K562 (cell line): ENCODE measurements around the gene SAP25. TPM values are rescaled to one million over a fixed set of nuclear protein-coding genes. Genes with fewer than 3 reads are reported as not detected.

Experiments
- GATA2 ChIP-seq: sonication (generic); formaldehyde crosslinking; IDR thresholded peaks from 2 replicates; pipeline ENCODE4 v1.4.0; 2020; ENCODE audit warnings: mild to moderate bottlenecking, missing genetic modification reagents
- GATAD2B ChIP-seq: fragments of 450-650 bp; IDR thresholded peaks from 2 replicates; pipeline ENCODE4 v1.6.1; 2017; ENCODE audit warnings: mild to moderate bottlenecking, borderline replicate concordance
- HDGF ChIP-seq: fragments of 450-650 bp; IDR thresholded peaks from 2 replicates; pipeline ENCODE4 v1.6.1; 2016
- HNRNPH1 ChIP-seq: fragments of 200-400 bp; formaldehyde crosslinking; optimal IDR thresholded peaks from 2 replicates; pipeline ENCODE3; 2017; ENCODE audit warnings: low read depth, mild to moderate bottlenecking, low read length, moderate library complexity
- KLF1 ChIP-seq: fragments of 450-650 bp; IDR thresholded peaks from 2 replicates; pipeline ENCODE4 v1.6.1; 2016; ENCODE audit warnings: missing genetic modification characterization, missing compliant biosample characterization
- L3MBTL2 ChIP-seq: fragments of 450-650 bp; IDR thresholded peaks from 2 replicates; pipeline ENCODE4 v1.6.1; 2016; ENCODE audit warnings: mild to moderate bottlenecking, moderate library complexity
- LCOR ChIP-seq: sonication (generic); formaldehyde crosslinking; IDR thresholded peaks from 2 replicates; pipeline ENCODE4 v1.8.0; 2022; ENCODE audit warnings: mild to moderate bottlenecking, missing genetic modification reagents
- MAFF ChIP-seq: IDR thresholded peaks from 2 replicates; pipeline ENCODE4 v1.6.1; 2012; ENCODE audit warnings: low read length, improper control_type of control experiment
- MAFK ChIP-seq: IDR thresholded peaks from 2 replicates; pipeline ENCODE4 v1.6.1; 2011; ENCODE audit warnings: low read length, improper control_type of control experiment
- MCM5 ChIP-seq: fragments of 450-650 bp; IDR thresholded peaks from 2 replicates; pipeline ENCODE4 v1.6.1; 2016; ENCODE audit warnings: low read depth
- MXI1 ChIP-seq: IDR thresholded peaks from 2 replicates; pipeline ENCODE4 v1.6.1; 2011; ENCODE audit warnings: low read depth, mild to moderate bottlenecking, improper control_type of control experiment, low read length
- NCOA6 ChIP-seq: fragments of 450-650 bp; IDR thresholded peaks from 2 replicates; pipeline ENCODE4 v1.6.1; 2017; ENCODE audit warnings: mild to moderate bottlenecking
- NEUROD1 ChIP-seq: fragments of 150-350 bp; IDR thresholded peaks from 2 replicates; pipeline ENCODE4 v1.6.1; 2014; ENCODE audit warnings: borderline replicate concordance, low read length, low read depth; ENCODE audit not compliant: partially characterized antibody
- NFIC ChIP-seq: fragments of 450-650 bp; IDR thresholded peaks from 2 replicates; pipeline ENCODE4 v1.6.1; 2017; ENCODE audit warnings: mild to moderate bottlenecking, inconsistent platforms
- NFXL1 ChIP-seq: fragments of 450-650 bp; formaldehyde crosslinking; IDR thresholded peaks from 2 replicates; pipeline ENCODE4 v1.4.0; 2021; ENCODE audit warnings: mild to moderate bottlenecking
- PTTG1 ChIP-seq: fragments of 450-650 bp; IDR thresholded peaks from 2 replicates; pipeline ENCODE4 v1.6.1; 2016; ENCODE audit warnings: low read depth, mild to moderate bottlenecking, missing genetic modification characterization, missing compliant biosample characterization
- RAD51 ChIP-seq: fragments of 450-650 bp; IDR thresholded peaks from 2 replicates; pipeline ENCODE4 v1.7.1; 2016; ENCODE audit warnings: low read depth, mild to moderate bottlenecking, borderline replicate concordance
- SNIP1 ChIP-seq: fragments of 450-650 bp; IDR thresholded peaks from 2 replicates; pipeline ENCODE4 v1.7.1; 2017; ENCODE audit warnings: low read depth, mild to moderate bottlenecking
- SRF ChIP-seq, 2 experiments: fragments of 250-450, 450-650 bp in 1 of 2; sonication (Bioruptor Pico) in 1 of 2; sonication (generic) in 1 of 2; formaldehyde crosslinking; IDR thresholded peaks; 2 replicates each; pipeline versions ENCODE4 v1.5.0 to v1.5.1; 2020 to 2022; ENCODE audit warnings: mild to moderate bottlenecking in 1 of 2, missing genetic modification reagents in 1 of 2
- ZFX ChIP-seq: sonication (generic); formaldehyde crosslinking; IDR thresholded peaks from 2 replicates; pipeline ENCODE4 v1.8.0; 2022; ENCODE audit warnings: mild to moderate bottlenecking, missing genetic modification reagents, moderate library complexity
- ZNF140 ChIP-seq: fragments of 250-450 bp; sonication (Bioruptor Pico); IDR thresholded peaks from 2 replicates; pipeline ENCODE4 v1.8.0; 2021; ENCODE audit warnings: moderate library complexity, mild to moderate bottlenecking, inconsistent platforms
- ZNF431 ChIP-seq: sonication (generic); formaldehyde crosslinking; IDR thresholded peaks from 2 replicates; pipeline ENCODE4 v1.8.0; 2022; ENCODE audit warnings: mild to moderate bottlenecking, missing genetic modification reagents
- polyA plus RNA-seq, 8 experiments: library from polyadenylated mRNA; depleted of rRNA in 4 of 8; stranded (reverse) in 5 of 8; unstranded in 3 of 8; fragments of >200 nt; fragmentation: Nextera tagmentation in 2 of 8; fragmentation: Illumina TruSeq in 1 of 8; extraction: Ambion mirVana in 2 of 8; extraction: Trizol in 1 of 8; gene quantifications; 2 replicates each; pipeline versions ENCODE4 v1.2.1 to v1.2.3, GENCODE V29; 2011 to 2014; ENCODE audit warnings: inconsistent platforms in 1 of 8, missing spikeins in 1 of 8
- total RNA-seq, 7 experiments: library from RNA; depleted of rRNA in 6 of 7; stranded (reverse); fragments of >200 nt in 6 of 7; fragmentation: Illumina TruSeq in 2 of 7; extraction: Trizol in 2 of 7; gene quantifications; 2 replicates each; pipeline versions ENCODE4 v1.2.1 to v1.2.3, GENCODE V29; 2011 to 2021; ENCODE audit warnings: low replicate concordance in 1 of 7
- TF ChIP-seq, protein P1 (sequence below): fragments of 200-800 bp; sonication (Bioruptor generic); IDR thresholded peaks from 2 replicates; pipeline ENCODE4 v1.6.1; 2017; ENCODE audit warnings: missing genetic modification characterization, missing compliant biosample characterization
- TF ChIP-seq, protein P2 (sequence below): fragments of 450-650 bp; formaldehyde crosslinking; IDR thresholded peaks from 2 replicates; pipeline ENCODE4 v1.4.0; 2020; ENCODE audit warnings: mild to moderate bottlenecking, moderate library complexity
- TF ChIP-seq, protein P3 (sequence below): fragments of 250-450 bp; sonication (Bioruptor Pico); IDR thresholded peaks from 2 replicates; pipeline ENCODE4 v1.9.0; 2021; ENCODE audit warnings: mild to moderate bottlenecking, inconsistent platforms
- TF ChIP-seq, protein P4 (sequence below): fragments of 450-650 bp; formaldehyde crosslinking; IDR thresholded peaks from 2 replicates; pipeline ENCODE4 v1.4.0; 2020; ENCODE audit warnings: mild to moderate bottlenecking, mixed read lengths

SAP25 gene
- total and polyA plus RNA-seq, 9 of the 15 experiments (the other 6 are each of a cell fraction or from before 2014, with no cell fraction given) = 0.13 to 5.3 (median 0.78) TPM; not detected in 1

DNA sequence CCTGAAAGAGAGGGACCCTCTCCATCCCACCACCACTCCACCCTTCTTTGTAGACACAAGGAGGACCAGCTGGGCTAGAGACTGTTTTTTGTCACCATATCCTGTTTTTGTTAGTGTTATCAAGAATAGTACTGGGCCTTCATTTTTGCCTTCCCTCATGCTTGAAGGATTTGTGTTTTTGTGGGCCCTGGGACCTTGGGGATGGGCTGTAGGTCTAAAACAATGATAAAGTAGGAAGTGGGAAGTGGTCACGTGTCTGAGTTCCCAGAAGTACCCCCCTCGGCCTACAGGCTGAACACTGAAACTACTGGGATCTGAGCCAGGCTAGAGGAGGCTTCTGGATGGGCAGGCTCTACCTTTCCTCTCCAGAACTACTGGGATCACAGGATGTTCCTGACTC is 25.8 kb downstream of the SAP25 start (continued):
- TF ChIP-seq PTTG1 (tag) (no peak), KLF1 (tag) (no peak), NEUROD1 (peak; percentile 60), MAFF (no peak), SRF (CRISPR knock-in tag; IDR thresholded peaks at IDR 0.05) (no peak), SNIP1 (no peak), MCM5 (no peak), NFIC (peak; percentile 74), GATAD2B (0 out of 2 replicates have a peak, but pooled peaks have one; percentile 12), MAFK (no peak), L3MBTL2 (peak; percentile 65), MXI1 (no peak), HDGF (no peak), ZNF140 (CRISPR knock-in tag) (no peak), ZNF431 (CRISPR knock-in tag) (no peak), HNRNPH1 (no peak), NCOA6 (no peak), ZFX (CRISPR knock-in tag) (peak; percentile 52), RAD51 (peak; percentile 94), NFXL1 (CRISPR knock-in tag) (no peak), LCOR (CRISPR knock-in tag) (0 out of 2 replicates have a peak, but pooled peaks have one; percentile 38), GATA2 (CRISPR knock-in tag) (no peak)
- TF ChIP-seq, protein P1, sequence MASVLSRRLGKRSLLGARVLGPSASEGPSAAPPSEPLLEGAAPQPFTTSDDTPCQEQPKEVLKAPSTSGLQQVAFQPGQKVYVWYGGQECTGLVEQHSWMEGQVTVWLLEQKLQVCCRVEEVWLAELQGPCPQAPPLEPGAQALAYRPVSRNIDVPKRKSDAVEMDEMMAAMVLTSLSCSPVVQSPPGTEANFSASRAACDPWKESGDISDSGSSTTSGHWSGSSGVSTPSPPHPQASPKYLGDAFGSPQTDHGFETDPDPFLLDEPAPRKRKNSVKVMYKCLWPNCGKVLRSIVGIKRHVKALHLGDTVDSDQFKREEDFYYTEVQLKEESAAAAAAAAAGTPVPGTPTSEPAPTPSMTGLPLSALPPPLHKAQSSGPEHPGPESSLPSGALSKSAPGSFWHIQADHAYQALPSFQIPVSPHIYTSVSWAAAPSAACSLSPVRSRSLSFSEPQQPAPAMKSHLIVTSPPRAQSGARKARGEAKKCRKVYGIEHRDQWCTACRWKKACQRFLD (CRISPR knock-in tag) = no peak
- TF ChIP-seq, protein P2, sequence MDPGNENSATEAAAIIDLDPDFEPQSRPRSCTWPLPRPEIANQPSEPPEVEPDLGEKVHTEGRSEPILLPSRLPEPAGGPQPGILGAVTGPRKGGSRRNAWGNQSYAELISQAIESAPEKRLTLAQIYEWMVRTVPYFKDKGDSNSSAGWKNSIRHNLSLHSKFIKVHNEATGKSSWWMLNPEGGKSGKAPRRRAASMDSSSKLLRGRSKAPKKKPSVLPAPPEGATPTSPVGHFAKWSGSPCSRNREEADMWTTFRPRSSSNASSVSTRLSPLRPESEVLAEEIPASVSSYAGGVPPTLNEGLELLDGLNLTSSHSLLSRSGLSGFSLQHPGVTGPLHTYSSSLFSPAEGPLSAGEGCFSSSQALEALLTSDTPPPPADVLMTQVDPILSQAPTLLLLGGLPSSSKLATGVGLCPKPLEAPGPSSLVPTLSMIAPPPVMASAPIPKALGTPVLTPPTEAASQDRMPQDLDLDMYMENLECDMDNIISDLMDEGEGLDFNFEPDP (CRISPR knock-in tag) = no peak
- TF ChIP-seq, protein P3, sequence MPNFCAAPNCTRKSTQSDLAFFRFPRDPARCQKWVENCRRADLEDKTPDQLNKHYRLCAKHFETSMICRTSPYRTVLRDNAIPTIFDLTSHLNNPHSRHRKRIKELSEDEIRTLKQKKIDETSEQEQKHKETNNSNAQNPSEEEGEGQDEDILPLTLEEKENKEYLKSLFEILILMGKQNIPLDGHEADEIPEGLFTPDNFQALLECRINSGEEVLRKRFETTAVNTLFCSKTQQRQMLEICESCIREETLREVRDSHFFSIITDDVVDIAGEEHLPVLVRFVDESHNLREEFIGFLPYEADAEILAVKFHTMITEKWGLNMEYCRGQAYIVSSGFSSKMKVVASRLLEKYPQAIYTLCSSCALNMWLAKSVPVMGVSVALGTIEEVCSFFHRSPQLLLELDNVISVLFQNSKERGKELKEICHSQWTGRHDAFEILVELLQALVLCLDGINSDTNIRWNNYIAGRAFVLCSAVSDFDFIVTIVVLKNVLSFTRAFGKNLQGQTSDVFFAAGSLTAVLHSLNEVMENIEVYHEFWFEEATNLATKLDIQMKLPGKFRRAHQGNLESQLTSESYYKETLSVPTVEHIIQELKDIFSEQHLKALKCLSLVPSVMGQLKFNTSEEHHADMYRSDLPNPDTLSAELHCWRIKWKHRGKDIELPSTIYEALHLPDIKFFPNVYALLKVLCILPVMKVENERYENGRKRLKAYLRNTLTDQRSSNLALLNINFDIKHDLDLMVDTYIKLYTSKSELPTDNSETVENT = no peak
- TF ChIP-seq, protein P4, sequence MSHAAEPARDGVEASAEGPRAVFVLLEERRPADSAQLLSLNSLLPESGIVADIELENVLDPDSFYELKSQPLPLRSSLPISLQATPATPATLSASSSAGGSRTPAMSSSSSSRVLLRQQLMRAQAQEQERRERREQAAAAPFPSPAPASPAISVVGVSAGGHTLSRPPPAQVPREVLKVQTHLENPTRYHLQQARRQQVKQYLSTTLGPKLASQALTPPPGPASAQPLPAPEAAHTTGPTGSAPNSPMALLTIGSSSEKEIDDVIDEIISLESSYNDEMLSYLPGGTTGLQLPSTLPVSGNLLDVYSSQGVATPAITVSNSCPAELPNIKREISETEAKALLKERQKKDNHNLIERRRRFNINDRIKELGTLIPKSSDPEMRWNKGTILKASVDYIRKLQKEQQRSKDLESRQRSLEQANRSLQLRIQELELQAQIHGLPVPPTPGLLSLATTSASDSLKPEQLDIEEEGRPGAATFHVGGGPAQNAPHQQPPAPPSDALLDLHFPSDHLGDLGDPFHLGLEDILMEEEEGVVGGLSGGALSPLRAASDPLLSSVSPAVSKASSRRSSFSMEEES (CRISPR knock-in tag) = peak; percentile 92
